ENCODE results near the gene TRAF6. TPM values are rescaled to one million over a fixed set of nuclear protein-coding genes. Genes with fewer than 3 reads are reported as not detected.

Gene TRAF6
- total RNA-seq, 1 donor from 2014 or later = 13.7 TPM

- no peak overlapping the region for H3K4me3 ChIP-seq
Observed at GRCh38 chr11:36464720-36465119, 45.4 kb downstream of the TRAF6 start.

GRCh38 chr11:36463781-36464180 is 46.3 kb downstream of the TRAF6 start:
- DNase-seq (no peak), ATAC-seq (no peak)
- Histone ChIP-seq H3K4me1 (peaks cover 1% of the 10 kb centered on the region), H3K4me3 (no peak overlapping the region), H3K9me3 (no peaks in the 10 kb centered on the region), H3K27ac (no peak overlapping the region), H3K27me3 (ENCODE audit: low read depth) (no peaks in the 10 kb centered on the region), H3K36me3 (peaks cover 13% of the 10 kb centered on the region)
- intact Hi-C loops (cut with DNase I) = no loop called here
- TF ChIP-seq CTCF (IDR thresholded peaks at IDR 0.05) = no peak

More at GRCh38 chr11:36464720-36465119, 45.4 kb downstream of the TRAF6 start:
- TF ChIP-seq CTCF (IDR thresholded peaks at IDR 0.05) = no peak
- no peaks in the 10 kb centered on the region for H3K4me1 ChIP-seq
- DNase-seq (no peak), ATAC-seq (no peak)
- no peak overlapping the region for H3K27ac ChIP-seq
- peaks cover 13% of the 10 kb centered on the region for H3K36me3 ChIP-seq
- intact Hi-C loops (cut with DNase I) = no loop called here
- H3K9me3 ChIP-seq = no peaks in the 10 kb centered on the region
- H3K27me3 ChIP-seq (ENCODE audit: low read depth) = no peaks in the 10 kb centered on the region

- Histone ChIP-seq H3K27me3 (ENCODE audit: low read depth) (no peaks in the 10 kb centered on the region), H3K4me3 (no peak overlapping the region), H3K36me3 (peaks cover 13% of the 10 kb centered on the region), H3K9me3 (no peaks in the 10 kb centered on the region), H3K27ac (no peak overlapping the region), H3K4me1 (peaks cover 15% of the 10 kb centered on the region)
- ATAC-seq (no peak), DNase-seq (no peak)
- no peak for TF ChIP-seq CTCF (IDR thresholded peaks at IDR 0.05)
- intact Hi-C loops (cut with DNase I) = no loop called here
Observed at GRCh38 chr11:36462321-36462720, 47.8 kb downstream of the TRAF6 start.

GRCh38 chr11:36460220-36460619 is 49.9 kb downstream of the TRAF6 start:
- no peak for DNase-seq

GRCh38 chr11:36459046-36459445 is 51.0 kb downstream of the TRAF6 start:
- Histone ChIP-seq H3K4me3 (no peak overlapping the region), H3K9me3 (no peaks in the 10 kb centered on the region), H3K27ac (no peak overlapping the region), H3K27me3 (ENCODE audit: low read depth) (no peaks in the 10 kb centered on the region), H3K4me1 (peaks cover 37% of the 10 kb centered on the region), H3K36me3 (peaks cover 24% of the 10 kb centered on the region)
- no peak for DNase-seq
- no peak for ATAC-seq
- intact Hi-C loops (cut with DNase I) = no loop called here
- no peak for TF ChIP-seq CTCF (IDR thresholded peaks at IDR 0.05)

More at GRCh38 chr11:36460220-36460619, 49.9 kb downstream of the TRAF6 start:
- Histone ChIP-seq H3K27me3 (ENCODE audit: low read depth) (no peaks in the 10 kb centered on the region), H3K9me3 (no peaks in the 10 kb centered on the region), H3K36me3 (peaks cover 24% of the 10 kb centered on the region), H3K4me3 (no peak overlapping the region), H3K4me1 (peaks cover 31% of the 10 kb centered on the region), H3K27ac (no peak overlapping the region)
- TF ChIP-seq CTCF (IDR thresholded peaks at IDR 0.05) = no peak
- intact Hi-C loops (cut with DNase I) = no loop called here
- no peak for ATAC-seq

Data from lower lobe of right lung (tissue), 2 donors.